ENCODE results near the gene MTG1.
"Not testable (repeated sequence)": the region's sequence is repeated elsewhere in the genome, so short reads cannot be mapped to it uniquely, and the experiment has no call there.

Gene MTG1

GRCh38 chr10:133466683-133467275 is 72.8 kb downstream of the MTG1 start:
- DNase-seq (ENCODE audit: low read depth), result no peak

GRCh38 chr10:133467286-133467911 is 73.4 kb downstream of the MTG1 start:
- DNase-seq (ENCODE audit: low read depth), result no peak

GRCh38 chr10:133469205-133469604 is 75.2 kb downstream of the MTG1 start:
- DNase-seq (ENCODE audit: low read depth), result not testable (repeated sequence)

GRCh38 chr10:133471300-133472109 is 77.5 kb downstream of the MTG1 start:
- DNase-seq (ENCODE audit: low read depth), result no peak

Measured in stimulated activated CD8-positive, alpha-beta memory T cell treated with anti-CD3 and anti-CD28 coated beads, Interleukin-7, amount 100 ng/mL, for 24 hours (primary cell).